A549 (cell line): ENCODE measurements around the gene PRR12. TPM values are rescaled to one million over a fixed set of nuclear protein-coding genes. Genes with fewer than 3 reads are reported as not detected.

ENCODE experiments used
- ATAC-seq, 2 experiments: fragments of 200-7000 bp in 1 of 2; fragments of >200 bp in 1 of 2; cut with Nextera tagmentation in 1 of 2; cut with Tn5 transposase in 1 of 2; 3 replicates each; pipeline versions ENCODE4 v1.8.0 to v1.9.1; 2018 to 2020; ENCODE audit warnings: mild to moderate bottlenecking in 1 of 2, moderate library complexity in 1 of 2
- CTCF ChIA-PET: fragments of 300-600 bp; sonication (Branson Sonifier 250); formaldehyde crosslinking; extraction: SDS; loops from one replicate; lab custom pipeline; 2021; ENCODE audit warnings: antibody characterized with exemption, inconsistent platforms; lab: Yijun Ruan, JAX
- POLR2A ChIA-PET: fragments of 350-600 bp; formaldehyde crosslinking; extraction: SDS; loops from one replicate; lab custom pipeline; 2021; ENCODE audit warnings: antibody characterized with exemption, inconsistent platforms; lab: Yijun Ruan, JAX
- DNase-seq, 2 experiments: peaks; one replicate each; pipeline versions ENCODE4 v3.0.0 to v3.0.0-alpha.2; 2011 to 2016; ENCODE audit warnings: low read depth in 1 of 2, low spot score in 1 of 2
- FAIRE-seq: peaks from 2 replicates; lab custom pipeline; 2011; peaks lifted over from hg19 to GRCh38; lab: Jason Lieb, UNC
- H3K27ac ChIP-seq, 2 experiments: fragments of >200 bp; sonication (Bioruptor Twin); formaldehyde crosslinking; 3 replicates each; pipeline ENCODE4 v1.5.1; 2016 to 2017
- H3K4me1 ChIP-seq: fragments of >200 bp; sonication (Bioruptor Twin); formaldehyde crosslinking; 3 replicates; pipeline ENCODE4 v1.6.1; 2016
- H3K4me2 ChIP-seq: fragments of >200 bp; sonication (Bioruptor Twin); formaldehyde crosslinking; 3 replicates; pipeline ENCODE4 v1.6.1; 2016
- H3K4me3 ChIP-seq: fragments of >200 bp; sonication (Bioruptor Twin); formaldehyde crosslinking; 3 replicates; pipeline ENCODE4 v1.5.1; 2016
- H3K9me3 ChIP-seq: fragments of >200 bp; sonication (Bioruptor Twin); formaldehyde crosslinking; 3 replicates; pipeline ENCODE4 v1.6.1; 2016
- BHLHE40 ChIP-seq: IDR thresholded peaks from 2 replicates; pipeline ENCODE4 v1.6.1; 2012; ENCODE audit warnings: low read depth, low read length, inconsistent platforms
- CBX2 ChIP-seq: fragments of 200-600 bp; sonication (generic); IDR thresholded peaks from 2 replicates; pipeline ENCODE4 v1.6.1; 2016; ENCODE audit warnings: low read depth, mild to moderate bottlenecking, borderline replicate concordance
- CBX8 ChIP-seq: fragments of 200-600 bp; sonication (generic); IDR thresholded peaks from 2 replicates; pipeline ENCODE4 v1.6.1; 2016
- EP300 ChIP-seq, 2 experiments: fragments of >200 bp; sonication (Bioruptor Twin); formaldehyde crosslinking; IDR thresholded peaks; 2 replicates in 1 of 2; 3 replicates in 1 of 2; pipeline ENCODE4 v1.6.1; 2016 to 2017
- FOSL2 ChIP-seq, 2 experiments: fragments of 450-650 bp in 1 of 2; fragments of >200 bp in 1 of 2; sonication (Bioruptor Twin) in 1 of 2; formaldehyde crosslinking; IDR thresholded peaks; 2 replicates each; pipeline versions ENCODE4 v1.5.0 to v1.6.1; 2016 to 2020; ENCODE audit warnings: mild to moderate bottlenecking in 1 of 2, moderate library complexity in 1 of 2
- GATA3 ChIP-seq: IDR thresholded peaks from 2 replicates; pipeline ENCODE4 v1.6.1; 2012; ENCODE audit warnings: borderline replicate concordance
- HDAC2 ChIP-seq: fragments of 200-600 bp; sonication (generic); IDR thresholded peaks from 2 replicates; pipeline ENCODE4 v1.6.1; 2016
- HEYL ChIP-seq: fragments of 250-450 bp; sonication (Bioruptor Pico); IDR thresholded peaks from 2 replicates; pipeline ENCODE4 v1.8.0; 2021; ENCODE audit warnings: mild to moderate bottlenecking, moderate library complexity
- HOXB5 ChIP-seq: fragments of 250-450 bp; sonication (Bioruptor Pico); IDR thresholded peaks from 2 replicates; pipeline ENCODE4 v1.5.0; 2020; ENCODE audit warnings: mild to moderate bottlenecking, moderate library complexity
- JUN ChIP-seq, 2 experiments: fragments of >200 bp; sonication (Bioruptor Twin); formaldehyde crosslinking; IDR thresholded peaks; 2 replicates in 1 of 2; 3 replicates in 1 of 2; pipeline ENCODE4 v1.6.1; 2016 to 2017
- KDM1A ChIP-seq: fragments of 200-600 bp; sonication (generic); IDR thresholded peaks from 2 replicates; pipeline ENCODE4 v1.6.1; 2016; ENCODE audit warnings: low read depth, mild to moderate bottlenecking
- KDM5A ChIP-seq: fragments of 200-600 bp; sonication (generic); IDR thresholded peaks from 2 replicates; pipeline ENCODE4 v1.6.1; 2016; ENCODE audit warnings: antibody characterized with exemption, mild to moderate bottlenecking
- MYC ChIP-seq: IDR thresholded peaks from 2 replicates; pipeline ENCODE4 v1.6.1; 2012; ENCODE audit warnings: mild to moderate bottlenecking, inconsistent platforms, low read length, improper control_type of control experiment, borderline replicate concordance
- NFE2L2 ChIP-seq: fragments of 150-350 bp; conservative IDR thresholded peaks from 2 replicates; pipeline ENCODE4 v1.6.1; 2014; ENCODE audit warnings: low read length
- NR3C1 ChIP-seq: fragments of >200 bp; sonication (Bioruptor Twin); formaldehyde crosslinking; IDR thresholded peaks from 3 replicates; pipeline ENCODE4 v1.6.1; 2017
- PHF8 ChIP-seq: fragments of 200-600 bp; sonication (generic); IDR thresholded peaks from 2 replicates; pipeline ENCODE4 v1.6.1; 2016; ENCODE audit warnings: low read depth, mild to moderate bottlenecking, antibody characterized with exemption, moderate library complexity, borderline replicate concordance
- RARB ChIP-seq: fragments of 250-450 bp; sonication (Bioruptor Pico); IDR thresholded peaks from 2 replicates; pipeline ENCODE4 v1.8.0; 2021; ENCODE audit warnings: mild to moderate bottlenecking, moderate library complexity
- RNF2 ChIP-seq: fragments of 200-600 bp; sonication (generic); IDR thresholded peaks from 2 replicates; pipeline ENCODE4 v1.6.1; 2016; ENCODE audit warnings: low read depth, mild to moderate bottlenecking, antibody characterized with exemption, moderate library complexity, borderline replicate concordance
- SMC3 ChIP-seq: fragments of >200 bp; sonication (Bioruptor Twin); formaldehyde crosslinking; IDR thresholded peaks from 3 replicates; pipeline ENCODE4 v1.6.1; 2018; ENCODE audit warnings: inconsistent platforms
- SREBF2 ChIP-seq: fragments of 450-650 bp; IDR thresholded peaks from 2 replicates; pipeline ENCODE4 v1.6.1; 2014; ENCODE audit warnings: mild to moderate bottlenecking, moderate library complexity
- ZNF302 ChIP-seq: fragments of 250-450 bp; sonication (Bioruptor Pico); IDR thresholded peaks from 2 replicates; pipeline ENCODE4 v1.9.0; 2021; ENCODE audit warnings: inconsistent platforms, mild to moderate bottlenecking, moderate library complexity
- ZSCAN20 ChIP-seq: fragments of 250-450 bp; sonication (Bioruptor Pico); IDR thresholded peaks from 2 replicates; pipeline ENCODE4 v1.8.0; 2022; ENCODE audit warnings: mild to moderate bottlenecking, moderate library complexity
- WGBS: methylation state at CpG from one replicate; pipeline ENCODE4 v1.1.6; 2017; ENCODE audit errors: missing lambda C conversion rate; 5-methylcytosine and 5-hydroxymethylcytosine counted together
- polyA plus RNA-seq, 4 experiments: library from polyadenylated mRNA; depleted of rRNA in 3 of 4; stranded (reverse); fragments of >200 nt; fragmentation: RNase III in 1 of 4; extraction: RNeasy Plus Mini Kit Qiagen cat#74134 plus additional on column Dnase treatment in 1 of 4; gene quantifications; 2 replicates in 3 of 4; 3 replicates in 1 of 4; pipeline ENCODE4 v1.2.3, GENCODE V29; 2011 to 2017
- TF ChIP-seq, protein P1 (sequence below): fragments of 450-650 bp; IDR thresholded peaks from 2 replicates; pipeline ENCODE4 v1.6.1; 2014; ENCODE audit warnings: antibody characterized with exemption
- TF ChIP-seq, protein P2 (sequence below): fragments of >200 bp; sonication (Bioruptor Twin); formaldehyde crosslinking; IDR thresholded peaks from 3 replicates; pipeline ENCODE4 v1.5.1; 2016
- TF ChIP-seq, protein P3 (sequence below): fragments of 250-450 bp; sonication (Bioruptor Pico); IDR thresholded peaks from 2 replicates; pipeline ENCODE4 v1.5.0; 2021; ENCODE audit warnings: mild to moderate bottlenecking, moderate library complexity, borderline replicate concordance
- TF ChIP-seq, protein P4 (sequence below): IDR thresholded peaks from 2 replicates; pipeline ENCODE4 v1.6.1; 2012; ENCODE audit warnings: low read depth, borderline replicate concordance

Gene PRR12
- polyA plus RNA-seq, 2 of the 4 experiments (the other 2 are of a cell fraction) = 0.78 to 15.6 TPM

GRCh38 chr19:49560358-49560900 lies 30.6 kb upstream of the PRR12 start:
- 91% methylated on average over 15 of the region's 15 CpGs for WGBS
- POLR2A ChIA-PET = no interaction called here

DNA sequence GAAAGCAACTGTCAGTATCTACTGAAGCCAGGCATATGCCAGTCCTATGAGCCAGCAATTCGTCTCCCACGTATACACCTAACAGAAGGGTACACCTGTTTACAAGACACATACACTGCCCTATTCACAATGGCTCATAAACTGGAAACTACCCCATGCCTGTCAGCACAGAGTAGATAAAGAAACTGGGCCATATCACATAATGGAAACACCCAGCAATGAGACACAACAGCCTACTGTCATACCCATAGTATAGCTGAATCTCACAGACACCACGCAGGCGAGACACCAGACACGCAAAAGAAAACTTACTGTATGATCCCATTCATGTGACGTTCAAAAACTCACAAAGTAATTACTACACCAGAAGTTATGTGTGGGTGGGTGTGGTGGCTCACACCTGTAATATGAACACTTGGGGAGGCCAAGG lies 26.4 kb upstream of the PRR12 start:
- peaks cover 7% of the 10 kb centered on the region; the same call in 2 of the 3 replicates for H3K4me1 ChIP-seq
- no peak overlapping the region for H3K4me3 ChIP-seq
- TF ChIP-seq SREBF2 = no peak
- no peak for TF ChIP-seq BHLHE40
- TF ChIP-seq ZSCAN20 (CRISPR knock-in tag) = no peak
- no peak for TF ChIP-seq GATA3
- TF ChIP-seq, protein P1, sequence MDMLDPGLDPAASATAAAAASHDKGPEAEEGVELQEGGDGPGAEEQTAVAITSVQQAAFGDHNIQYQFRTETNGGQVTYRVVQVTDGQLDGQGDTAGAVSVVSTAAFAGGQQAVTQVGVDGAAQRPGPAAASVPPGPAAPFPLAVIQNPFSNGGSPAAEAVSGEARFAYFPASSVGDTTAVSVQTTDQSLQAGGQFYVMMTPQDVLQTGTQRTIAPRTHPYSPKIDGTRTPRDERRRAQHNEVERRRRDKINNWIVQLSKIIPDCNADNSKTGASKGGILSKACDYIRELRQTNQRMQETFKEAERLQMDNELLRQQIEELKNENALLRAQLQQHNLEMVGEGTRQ = no peak
- TF ChIP-seq ZNF302 (CRISPR knock-in tag) = no peak
- TF ChIP-seq, protein P2, sequence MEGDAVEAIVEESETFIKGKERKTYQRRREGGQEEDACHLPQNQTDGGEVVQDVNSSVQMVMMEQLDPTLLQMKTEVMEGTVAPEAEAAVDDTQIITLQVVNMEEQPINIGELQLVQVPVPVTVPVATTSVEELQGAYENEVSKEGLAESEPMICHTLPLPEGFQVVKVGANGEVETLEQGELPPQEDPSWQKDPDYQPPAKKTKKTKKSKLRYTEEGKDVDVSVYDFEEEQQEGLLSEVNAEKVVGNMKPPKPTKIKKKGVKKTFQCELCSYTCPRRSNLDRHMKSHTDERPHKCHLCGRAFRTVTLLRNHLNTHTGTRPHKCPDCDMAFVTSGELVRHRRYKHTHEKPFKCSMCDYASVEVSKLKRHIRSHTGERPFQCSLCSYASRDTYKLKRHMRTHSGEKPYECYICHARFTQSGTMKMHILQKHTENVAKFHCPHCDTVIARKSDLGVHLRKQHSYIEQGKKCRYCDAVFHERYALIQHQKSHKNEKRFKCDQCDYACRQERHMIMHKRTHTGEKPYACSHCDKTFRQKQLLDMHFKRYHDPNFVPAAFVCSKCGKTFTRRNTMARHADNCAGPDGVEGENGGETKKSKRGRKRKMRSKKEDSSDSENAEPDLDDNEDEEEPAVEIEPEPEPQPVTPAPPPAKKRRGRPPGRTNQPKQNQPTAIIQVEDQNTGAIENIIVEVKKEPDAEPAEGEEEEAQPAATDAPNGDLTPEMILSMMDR = no peak
- TF ChIP-seq RARB (CRISPR knock-in tag) = no peak
- no peak for TF ChIP-seq HDAC2
- TF ChIP-seq MYC = no peak
- no peak overlapping the region for H3K4me2 ChIP-seq
- CTCF ChIA-PET = interaction anchor here (0.7 to 13.0 kb wide), 7 partner anchors 13 to 109 kb away, joined by 3 to 210 read pairs (median 3); partner anchors contain the start of gene NOSIP
- FAIRE-seq = no peak
- WGBS = 92% methylated on average over 6 of the region's 6 CpGs
- POLR2A ChIA-PET = no interaction called here
- no peak overlapping the region for H3K27ac ChIP-seq
- no peaks in the 10 kb centered on the region for H3K9me3 ChIP-seq
- no peak for ATAC-seq
- no peak for DNase-seq

More at GRCh38 chr19:49560358-49560900, 30.6 kb upstream of the PRR12 start:
- no peaks in the 10 kb centered on the region for H3K9me3 ChIP-seq
- H3K4me2 ChIP-seq = no peak overlapping the region
- ATAC-seq = no peak
- TF ChIP-seq RARB (CRISPR knock-in tag) = no peak
- no peak for TF ChIP-seq HEYL (CRISPR knock-in tag)
- no peak for TF ChIP-seq EP300 (IDR thresholded peaks at IDR 0.05)
- TF ChIP-seq KDM5A = no peak
- TF ChIP-seq PHF8 = no peak
- no peak for TF ChIP-seq GATA3
- TF ChIP-seq SMC3 = no peak
- TF ChIP-seq CBX8 = no peak
- no peak for TF ChIP-seq HOXB5 (CRISPR knock-in tag)
- no peak for TF ChIP-seq CBX2
- TF ChIP-seq, protein P3, sequence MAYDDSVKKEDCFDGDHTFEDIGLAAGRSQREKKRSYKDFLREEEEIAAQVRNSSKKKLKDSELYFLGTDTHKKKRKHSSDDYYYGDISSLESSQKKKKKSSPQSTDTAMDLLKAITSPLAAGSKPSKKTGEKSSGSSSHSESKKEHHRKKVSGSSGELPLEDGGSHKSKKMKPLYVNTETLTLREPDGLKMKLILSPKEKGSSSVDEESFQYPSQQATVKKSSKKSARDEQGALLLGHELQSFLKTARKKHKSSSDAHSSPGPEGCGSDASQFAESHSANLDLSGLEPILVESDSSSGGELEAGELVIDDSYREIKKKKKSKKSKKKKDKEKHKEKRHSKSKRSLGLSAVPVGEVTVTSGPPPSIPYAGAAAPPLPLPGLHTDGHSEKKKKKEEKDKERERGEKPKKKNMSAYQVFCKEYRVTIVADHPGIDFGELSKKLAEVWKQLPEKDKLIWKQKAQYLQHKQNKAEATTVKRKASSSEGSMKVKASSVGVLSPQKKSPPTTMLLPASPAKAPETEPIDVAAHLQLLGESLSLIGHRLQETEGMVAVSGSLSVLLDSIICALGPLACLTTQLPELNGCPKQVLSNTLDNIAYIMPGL (CRISPR knock-in tag) = no peak
- TF ChIP-seq, protein P2 = no peak
- TF ChIP-seq NR3C1 = no peak
- TF ChIP-seq, protein P4, sequence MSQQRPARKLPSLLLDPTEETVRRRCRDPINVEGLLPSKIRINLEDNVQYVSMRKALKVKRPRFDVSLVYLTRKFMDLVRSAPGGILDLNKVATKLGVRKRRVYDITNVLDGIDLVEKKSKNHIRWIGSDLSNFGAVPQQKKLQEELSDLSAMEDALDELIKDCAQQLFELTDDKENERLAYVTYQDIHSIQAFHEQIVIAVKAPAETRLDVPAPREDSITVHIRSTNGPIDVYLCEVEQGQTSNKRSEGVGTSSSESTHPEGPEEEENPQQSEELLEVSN = no peak
- no peak for TF ChIP-seq SREBF2
- TF ChIP-seq RNF2 = no peak
- TF ChIP-seq JUN (IDR thresholded peaks at IDR 0.05) = no peak
- TF ChIP-seq FOSL2 (IDR thresholded peaks at IDR 0.05) = no peak
- TF ChIP-seq FOSL2 (CRISPR knock-in tag; IDR thresholded peaks at IDR 0.05) = no peak
- TF ChIP-seq KDM1A = no peak
- TF ChIP-seq NFE2L2 = no peak
- H3K4me1 ChIP-seq = no peaks in the 10 kb centered on the region; the same call in 2 of the 3 replicates
- CTCF ChIA-PET = interaction anchor here (1.0 to 19.1 kb wide), 4 partner anchors 12 to 25 kb away, joined by 3 to 426 read pairs (median 111); partner anchors contain the start of genes NOSIP and PRRG2
- FAIRE-seq = no peak
- H3K4me3 ChIP-seq = no peak overlapping the region
- no peak for DNase-seq
- no peak overlapping the region for H3K27ac ChIP-seq
